ENCODE results near the gene DUSP5.
"Not testable (repeated sequence)": the region's sequence is repeated elsewhere in the genome, so short reads cannot be mapped to it uniquely, and the experiment has no call there.

The DUSP5 gene, protein sequence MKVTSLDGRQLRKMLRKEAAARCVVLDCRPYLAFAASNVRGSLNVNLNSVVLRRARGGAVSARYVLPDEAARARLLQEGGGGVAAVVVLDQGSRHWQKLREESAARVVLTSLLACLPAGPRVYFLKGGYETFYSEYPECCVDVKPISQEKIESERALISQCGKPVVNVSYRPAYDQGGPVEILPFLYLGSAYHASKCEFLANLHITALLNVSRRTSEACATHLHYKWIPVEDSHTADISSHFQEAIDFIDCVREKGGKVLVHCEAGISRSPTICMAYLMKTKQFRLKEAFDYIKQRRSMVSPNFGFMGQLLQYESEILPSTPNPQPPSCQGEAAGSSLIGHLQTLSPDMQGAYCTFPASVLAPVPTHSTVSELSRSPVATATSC

GRCh38 chr10:110497438-110498086 is at the start of gene DUSP5:
Gene DUSP5, plus strand, starts transcription at chr10:110497907. Its CDS starts 215 bp downstream, at chr10:110498122.
- in situ Hi-C loops (cut with MboI; ENCODE audit: low sequenced_read_pairs) = no loop called here

- in situ Hi-C loops (cut with MboI; ENCODE audit: low sequenced_read_pairs) = no loop called here
These were observed 48.9 kb upstream of the DUSP5 start for GRCh38 chr10:110448682-110449418.

GRCh38 chr10:110455446-110455845 is 42.3 kb upstream of the DUSP5 start:
- in situ Hi-C loops (cut with MboI; ENCODE audit: low sequenced_read_pairs) = no loop called here

- in situ Hi-C loops (cut with MboI; ENCODE audit: low sequenced_read_pairs) = no loop called here
These were observed 41.7 kb upstream of the DUSP5 start for GRCh38 chr10:110456046-110456445.

- in situ Hi-C loops (cut with MboI; ENCODE audit: low sequenced_read_pairs) = no loop called here
These were observed 41.1 kb upstream of the DUSP5 start for GRCh38 chr10:110456523-110457091.

DNA sequence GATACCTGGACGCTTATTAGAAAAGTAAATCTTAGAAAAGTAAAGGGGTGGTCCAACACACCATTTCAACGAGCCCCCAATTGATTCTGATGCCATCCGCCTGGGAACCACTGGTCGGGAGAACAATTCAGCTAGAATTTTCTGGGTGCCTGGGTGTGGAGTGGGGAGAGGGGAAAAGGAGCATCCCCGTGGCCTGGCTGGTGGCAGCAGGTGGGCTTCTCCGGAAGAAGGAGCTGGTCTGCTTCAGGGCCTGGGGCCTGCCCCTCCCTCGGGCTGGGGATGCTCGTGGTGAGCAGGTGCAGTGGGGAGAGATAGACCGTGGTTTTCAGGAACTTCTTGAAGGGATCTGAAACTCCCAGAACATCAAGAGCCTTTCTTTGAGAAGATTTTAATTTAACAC is 39.9 kb upstream of the DUSP5 start:
- in situ Hi-C loops (cut with MboI; ENCODE audit: low sequenced_read_pairs) = no loop called here

DNA sequence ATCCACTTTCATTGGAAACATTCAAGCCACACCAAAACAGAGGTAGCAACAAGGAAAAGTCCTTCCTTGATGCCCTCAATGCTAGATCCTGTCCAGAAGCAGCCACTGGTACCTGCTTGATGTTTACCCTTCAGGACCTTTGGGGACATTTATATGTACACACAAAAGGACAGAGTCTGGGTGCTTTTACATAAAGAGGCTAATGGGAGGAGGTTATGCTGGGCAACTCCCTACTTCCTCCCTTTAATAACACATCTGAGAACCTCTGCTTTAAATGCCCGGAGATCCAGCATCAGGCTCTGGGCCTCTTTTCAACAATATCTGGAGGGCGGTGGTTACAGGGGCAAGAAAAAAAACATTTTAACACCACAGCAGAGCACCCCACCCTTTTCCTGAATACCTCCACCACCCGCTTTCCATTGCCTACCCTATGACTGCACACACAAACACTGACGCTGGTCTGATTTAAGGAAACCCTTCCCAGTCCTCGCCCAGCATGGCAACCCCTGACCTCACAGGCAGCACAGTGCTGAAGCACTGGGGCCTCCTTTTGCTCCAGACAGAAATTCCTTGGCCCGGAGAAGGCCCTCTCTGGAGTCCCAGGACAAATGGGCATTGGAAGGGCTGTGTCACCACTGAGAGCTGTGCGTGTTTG is 39.3 kb upstream of the DUSP5 start:
- in situ Hi-C loops (cut with MboI; ENCODE audit: low sequenced_read_pairs) = no loop called here

DNA sequence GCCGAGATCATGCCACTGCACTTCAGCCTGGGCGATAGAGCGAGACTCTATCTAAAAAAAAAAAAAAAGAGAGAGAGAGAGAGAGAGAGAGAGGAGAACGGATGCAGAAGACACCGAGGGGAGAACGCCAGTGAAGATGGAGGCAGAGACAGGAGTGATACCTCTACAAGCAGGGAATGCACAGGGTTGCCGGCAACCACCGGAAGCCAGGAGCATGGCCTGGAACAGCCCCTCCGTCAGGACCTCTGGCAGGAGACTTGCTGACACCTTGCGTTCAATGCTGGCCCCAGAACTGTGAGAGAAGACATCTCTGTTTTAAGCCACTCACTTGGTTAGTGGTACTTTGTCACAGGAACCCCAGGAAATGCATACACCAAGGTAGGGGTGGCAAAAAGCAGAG is 38.1 kb upstream of the DUSP5 start:
- in situ Hi-C loops (cut with MboI; ENCODE audit: low sequenced_read_pairs) = no loop called here

GRCh38 chr10:110460111-110460809 is 37.4 kb upstream of the DUSP5 start:
- in situ Hi-C loops (cut with MboI; ENCODE audit: low sequenced_read_pairs) = no loop called here

DNA sequence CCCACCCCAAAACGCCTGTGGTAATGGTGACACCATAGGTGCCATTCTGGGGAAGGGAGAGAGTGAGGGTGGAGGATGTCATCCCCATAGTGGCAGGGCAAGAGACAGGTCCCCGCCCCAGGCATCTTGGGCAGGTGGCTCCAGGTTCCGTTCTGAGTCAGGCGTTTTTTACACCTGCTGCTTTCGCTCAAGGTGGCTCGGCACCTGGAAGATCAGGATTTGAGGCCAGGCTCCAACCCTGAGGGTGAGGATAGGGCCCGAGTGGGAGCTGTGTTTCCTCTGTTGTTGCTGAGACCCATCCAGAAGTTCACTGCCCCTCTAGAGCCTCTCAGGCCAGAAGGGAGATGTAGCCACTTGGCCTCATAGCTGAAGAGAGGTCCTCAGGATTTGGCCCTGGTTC is 36.6 kb upstream of the DUSP5 start:
- in situ Hi-C loops (cut with MboI; ENCODE audit: low sequenced_read_pairs) = no loop called here

DNA sequence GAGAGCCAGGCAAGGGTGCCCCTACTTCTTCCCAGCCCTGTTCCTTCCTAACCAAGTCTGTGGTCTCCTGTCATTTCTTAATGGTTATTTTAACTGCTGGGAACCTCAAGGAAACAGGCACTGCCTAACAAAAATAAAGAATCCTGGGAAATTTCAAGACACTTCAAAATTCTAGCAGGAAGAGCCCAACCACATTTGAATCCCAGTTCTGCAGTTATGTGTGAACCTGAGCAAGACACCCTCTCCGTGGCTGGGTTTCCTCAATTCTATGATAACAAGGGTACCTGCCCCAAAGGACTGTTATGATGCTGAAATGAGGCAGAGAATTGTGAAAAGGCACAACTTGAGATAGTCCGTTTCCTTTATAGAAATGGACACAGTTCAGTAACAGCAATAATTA is 36.2 kb upstream of the DUSP5 start:
- in situ Hi-C loops (cut with MboI; ENCODE audit: low sequenced_read_pairs) = no loop called here

GRCh38 chr10:110462166-110463095 is 35.3 kb upstream of the DUSP5 start:
- in situ Hi-C loops (cut with MboI; ENCODE audit: low sequenced_read_pairs) = no loop called here

DNA sequence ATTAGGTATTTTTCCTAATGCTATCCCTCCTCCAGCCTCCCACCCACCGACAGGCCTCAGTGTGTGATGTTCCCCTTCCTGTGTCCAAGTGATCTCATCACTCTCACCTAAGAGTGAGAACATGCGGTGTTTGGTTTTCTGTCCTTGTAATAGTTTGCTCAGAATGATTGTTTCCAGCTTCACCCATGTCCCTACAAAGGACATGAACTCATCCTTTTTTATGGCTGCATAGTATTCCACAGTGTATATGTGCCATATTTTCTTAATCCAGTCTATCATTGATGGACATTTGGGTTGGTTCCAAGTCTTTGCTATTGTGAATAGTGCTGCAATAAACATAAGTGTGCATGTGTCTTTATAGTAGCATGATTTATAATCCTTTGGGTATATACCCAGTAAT is 29.4 kb upstream of the DUSP5 start:
- in situ Hi-C loops (cut with MboI; ENCODE audit: low sequenced_read_pairs) = not testable (repeated sequence)

DNA sequence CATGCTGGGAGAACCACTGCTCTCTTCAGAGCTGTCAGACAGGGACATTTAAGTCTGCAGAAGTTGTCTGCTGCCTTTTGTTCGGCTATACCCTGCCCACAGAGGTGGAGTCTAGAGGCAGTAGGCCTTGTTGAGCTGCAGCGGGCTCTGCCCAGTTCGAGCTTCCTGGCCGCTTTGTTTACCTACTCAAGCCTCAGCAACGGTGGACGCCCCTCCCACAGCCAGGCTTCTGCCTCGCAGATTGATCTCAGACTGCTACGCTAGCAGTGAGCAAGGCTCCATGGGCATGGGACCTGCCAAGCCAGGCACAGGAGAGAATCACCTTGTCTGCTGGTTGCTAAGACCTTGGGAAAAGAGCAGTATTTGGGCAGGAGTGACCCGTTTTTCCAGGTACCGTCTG is 27.2 kb upstream of the DUSP5 start:
- in situ Hi-C loops (cut with MboI; ENCODE audit: low sequenced_read_pairs) = not testable (repeated sequence)

- in situ Hi-C loops (cut with MboI; ENCODE audit: low sequenced_read_pairs) = no loop called here
These were observed 26.1 kb upstream of the DUSP5 start for GRCh38 chr10:110471566-110472139.

- in situ Hi-C loops (cut with MboI; ENCODE audit: low sequenced_read_pairs) = no loop called here
These were observed 23.7 kb upstream of the DUSP5 start for GRCh38 chr10:110474017-110474416.

- in situ Hi-C loops (cut with MboI; ENCODE audit: low sequenced_read_pairs) = no loop called here
These were observed 22.9 kb upstream of the DUSP5 start for GRCh38 chr10:110474826-110475225.

DNA sequence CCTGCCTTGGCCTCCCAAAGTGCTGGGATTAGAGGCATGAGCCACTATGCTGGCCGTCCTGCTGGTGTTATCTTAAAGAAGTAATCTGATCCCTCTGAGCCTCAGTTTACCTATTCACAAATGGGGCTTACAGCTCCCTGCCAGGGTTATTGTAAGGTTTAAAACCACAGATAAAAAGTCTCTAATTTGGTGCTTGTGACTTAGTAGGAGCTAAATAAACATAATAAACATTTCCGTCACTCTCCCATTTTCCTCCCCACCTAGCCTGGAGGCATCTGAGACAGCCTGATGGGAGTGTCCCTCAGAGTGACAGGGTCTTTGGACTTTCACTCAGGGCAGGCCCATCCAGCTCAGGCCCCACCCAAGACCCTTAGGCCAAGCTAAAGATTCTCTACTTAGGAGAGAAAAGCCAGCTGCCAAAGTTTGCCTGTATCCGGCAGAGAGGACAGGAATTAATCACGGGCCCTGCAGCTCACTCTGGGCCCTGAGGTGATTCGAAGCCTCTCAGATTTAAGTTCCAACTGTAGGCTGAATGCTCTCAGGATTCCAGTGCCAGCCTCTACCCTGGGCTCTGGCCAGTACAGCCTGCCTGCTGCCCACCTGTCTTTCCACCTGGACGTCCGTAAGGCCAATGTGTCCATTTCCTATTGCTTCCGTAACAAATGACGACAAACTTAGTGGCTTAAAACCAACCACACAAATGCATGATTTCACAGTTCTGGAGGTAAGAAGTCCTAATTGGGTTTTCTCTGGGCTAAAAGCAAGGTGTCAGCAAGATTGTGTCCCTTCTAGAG is 21.8 kb upstream of the DUSP5 start:
- in situ Hi-C loops (cut with MboI; ENCODE audit: low sequenced_read_pairs) = no loop called here

Measured in HL-60/S4 (cell line).